ENCODE results near the gene MYO18B.
A peak's percentile ranks its signal among the peaks of the same experiment; 100 is the strongest.

Gene MYO18B

GRCh38 chr22:25712661-25713400 lies 29.2 kb upstream of the MYO18B start:
- DNase-seq, result no peak

GRCh38 chr22:25714070-25714469 lies 27.9 kb upstream of the MYO18B start:
- no peak for DNase-seq

- no peak for DNase-seq
Measured at GRCh38 chr22:25714739-25715138, 27.2 kb upstream of the MYO18B start.

- no peak for DNase-seq
Measured at GRCh38 chr22:25716637-25717036, 25.4 kb upstream of the MYO18B start.

GRCh38 chr22:25718135-25718840 lies 23.7 kb upstream of the MYO18B start:
- no peak for DNase-seq

- no peak for DNase-seq
Measured at GRCh38 chr22:25722223-25722622, 19.8 kb upstream of the MYO18B start.

GRCh38 chr22:25722626-25723025 lies 19.4 kb upstream of the MYO18B start:
- peak; percentile 46 for DNase-seq

GRCh38 chr22:25726241-25726640 lies 15.7 kb upstream of the MYO18B start:
- peak; percentile 55 for DNase-seq

GRCh38 chr22:25728071-25728470 lies 13.9 kb upstream of the MYO18B start:
- DNase-seq, result no peak

- DNase-seq, result no peak
Measured at GRCh38 chr22:25729016-25729995, 12.7 kb upstream of the MYO18B start.

GRCh38 chr22:25735650-25736049 lies 6.3 kb upstream of the MYO18B start:
- DNase-seq, result no peak

- peak; percentile 47 for DNase-seq
Measured at GRCh38 chr22:25736378-25737011, 5.5 kb upstream of the MYO18B start.

- DNase-seq, result no peak
Measured at GRCh38 chr22:25739659-25740344, 2.2 kb upstream of the MYO18B start.

GRCh38 chr22:25742918-25743708 lies 1.1 kb downstream of the MYO18B start:
- DNase-seq, result no peak

- no peak for DNase-seq
Measured at GRCh38 chr22:25744694-25745093, 2.7 kb downstream of the MYO18B start.

GRCh38 chr22:25745341-25746011 lies 3.5 kb downstream of the MYO18B start:
- DNase-seq, result no peak

GRCh38 chr22:25746012-25746373 lies 4.0 kb downstream of the MYO18B start:
- no peak for DNase-seq

- DNase-seq, result peak; percentile 53
Measured at GRCh38 chr22:25747245-25747944, 5.4 kb downstream of the MYO18B start.

GRCh38 chr22:25748140-25748539 lies 6.2 kb downstream of the MYO18B start:
- no peak for DNase-seq

GRCh38 chr22:25748704-25749103 lies 6.7 kb downstream of the MYO18B start:
- DNase-seq, result no peak
